Smooth muscle cell (in vitro differentiated cells): ENCODE results near the gene KNG1. TPM values are rescaled to one million over a fixed set of nuclear protein-coding genes. Genes with fewer than 3 reads are reported as not detected.
"Not testable (repeated sequence)": the region's sequence is repeated elsewhere in the genome, so short reads cannot be mapped to it uniquely, and the experiment has no call there.

Experiments used
- DNase-seq: peaks from one replicate; lab custom pipeline; 2025; ENCODE audit not compliant: unreplicated experiment; lab: John Stamatoyannopoulos, UW
- H2AFZ ChIP-seq: fragments of 200-600 bp; sonication (generic); 2 replicates; pipeline ENCODE4 v1.6.0; 2016; ENCODE audit warnings: antibody characterized with exemption, low read depth, mild to moderate bottlenecking
- H3F3A ChIP-seq: fragments of 200-600 bp; sonication (generic); 2 replicates; pipeline ENCODE4 v1.6.0; 2017; ENCODE audit warnings: antibody characterized with exemption, low read depth
- H3K27ac ChIP-seq: fragments of 200-600 bp; sonication (generic); 2 replicates; pipeline ENCODE4 v1.5.1; 2016; ENCODE audit warnings: low read depth, mild to moderate bottlenecking
- H3K27me3 ChIP-seq: fragments of 200-600 bp; sonication (generic); 2 replicates; pipeline ENCODE4 v1.6.1; 2016; ENCODE audit warnings: low read depth, mild to moderate bottlenecking
- H3K36me3 ChIP-seq: fragments of 200-600 bp; sonication (generic); 2 replicates; pipeline ENCODE4 v1.5.1; 2016; ENCODE audit warnings: low read depth
- H3K4me1 ChIP-seq: fragments of 200-600 bp; sonication (generic); 2 replicates; pipeline ENCODE4 v1.5.1; 2016; ENCODE audit warnings: low read depth
- H3K4me2 ChIP-seq: fragments of 200-600 bp; sonication (generic); 2 replicates; pipeline ENCODE4 v1.6.0; 2016; ENCODE audit warnings: mild to moderate bottlenecking
- H3K4me3 ChIP-seq: fragments of 200-600 bp; sonication (generic); 2 replicates; pipeline ENCODE4 v1.5.1; 2016; ENCODE audit warnings: mild to moderate bottlenecking
- H3K79me2 ChIP-seq: fragments of 200-600 bp; sonication (generic); 2 replicates; pipeline ENCODE4 v1.6.0; 2016; ENCODE audit warnings: low read depth, mild to moderate bottlenecking
- H3K9ac ChIP-seq: fragments of 200-600 bp; sonication (generic); 2 replicates; pipeline ENCODE4 v1.6.0; 2016; ENCODE audit warnings: low read depth
- H3K9me3 ChIP-seq: fragments of 200-600 bp; sonication (generic); replicated peaks from 2 replicates; pipeline ENCODE4 v1.5.1; 2016; ENCODE audit warnings: low read depth
- H4K20me1 ChIP-seq: fragments of 200-600 bp; sonication (generic); 2 replicates; pipeline ENCODE4 v1.6.0; 2016; ENCODE audit warnings: low read depth
- WGBS: methylation state at CpG from one replicate; pipeline ENCODE4 v1.1.7; 2016; ENCODE audit warnings: low lambda C conversion rate; 5-methylcytosine and 5-hydroxymethylcytosine counted together
- polyA plus RNA-seq: library from polyadenylated mRNA; unstranded; fragments of >200 nt; fragmentation: Nextera tagmentation; extraction: Ambion mirVana; gene quantifications from 2 replicates; pipeline ENCODE4 v1.2.1, GENCODE V29; 2016
- total RNA-seq: library from RNA; depleted of rRNA; stranded (reverse); fragments of >200 nt; gene quantifications from 2 replicates; pipeline ENCODE4 v1.2.3, GENCODE V29; 2014
- TF ChIP-seq, protein P1 (sequence below): fragments of 200-600 bp; sonication (generic); IDR thresholded peaks from 2 replicates; pipeline ENCODE4 v1.5.1; 2017; ENCODE audit warnings: borderline replicate concordance, mild to moderate bottlenecking, antibody characterized with exemption; ENCODE audit not compliant: insufficient read depth, poor library complexity, severe bottlenecking

The KNG1 gene
- total and polyA plus RNA-seq, 2 experiments from 2014 or later: not detected

DNA sequence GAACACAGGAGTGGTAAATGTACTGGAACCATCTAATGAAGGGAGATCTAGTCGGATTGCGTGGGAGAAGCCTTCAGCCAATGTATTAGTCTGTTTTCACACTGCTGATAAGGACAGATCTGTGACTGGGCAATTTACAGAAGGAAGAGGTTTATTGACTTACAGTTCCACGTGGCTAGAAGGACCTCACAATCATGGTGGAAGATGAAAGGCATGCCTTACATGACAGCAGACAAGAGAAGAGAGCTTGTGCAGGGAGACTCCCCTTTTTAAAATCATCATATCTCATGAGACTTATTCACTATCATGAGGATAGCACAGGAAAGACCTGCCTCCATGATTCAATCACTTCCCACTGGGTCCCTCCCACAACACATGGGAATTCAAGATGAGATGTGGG, 34.3 kb upstream of the KNG1 start:
- Histone ChIP-seq H3K9ac (no peak overlapping the region), H3K27me3 (peaks cover 4% of the 10 kb centered on the region), H3K9me3 (no peaks in the 10 kb centered on the region), H3K79me2 (no peaks in the 10 kb centered on the region), H3K36me3 (no peaks in the 10 kb centered on the region), H2AFZ (no peak overlapping the region), H3K4me2 (no peak overlapping the region), H4K20me1 (no peaks in the 10 kb centered on the region), H3K4me1 (no peaks in the 10 kb centered on the region), H3F3A (no peaks in the 10 kb centered on the region), H3K4me3 (no peak overlapping the region), H3K27ac (no peak overlapping the region)
- TF ChIP-seq, protein P1, sequence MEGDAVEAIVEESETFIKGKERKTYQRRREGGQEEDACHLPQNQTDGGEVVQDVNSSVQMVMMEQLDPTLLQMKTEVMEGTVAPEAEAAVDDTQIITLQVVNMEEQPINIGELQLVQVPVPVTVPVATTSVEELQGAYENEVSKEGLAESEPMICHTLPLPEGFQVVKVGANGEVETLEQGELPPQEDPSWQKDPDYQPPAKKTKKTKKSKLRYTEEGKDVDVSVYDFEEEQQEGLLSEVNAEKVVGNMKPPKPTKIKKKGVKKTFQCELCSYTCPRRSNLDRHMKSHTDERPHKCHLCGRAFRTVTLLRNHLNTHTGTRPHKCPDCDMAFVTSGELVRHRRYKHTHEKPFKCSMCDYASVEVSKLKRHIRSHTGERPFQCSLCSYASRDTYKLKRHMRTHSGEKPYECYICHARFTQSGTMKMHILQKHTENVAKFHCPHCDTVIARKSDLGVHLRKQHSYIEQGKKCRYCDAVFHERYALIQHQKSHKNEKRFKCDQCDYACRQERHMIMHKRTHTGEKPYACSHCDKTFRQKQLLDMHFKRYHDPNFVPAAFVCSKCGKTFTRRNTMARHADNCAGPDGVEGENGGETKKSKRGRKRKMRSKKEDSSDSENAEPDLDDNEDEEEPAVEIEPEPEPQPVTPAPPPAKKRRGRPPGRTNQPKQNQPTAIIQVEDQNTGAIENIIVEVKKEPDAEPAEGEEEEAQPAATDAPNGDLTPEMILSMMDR: no peak
- DNase-seq: no peak
- WGBS: 81% methylated on average over 3 of the region's 3 CpGs

DNA sequence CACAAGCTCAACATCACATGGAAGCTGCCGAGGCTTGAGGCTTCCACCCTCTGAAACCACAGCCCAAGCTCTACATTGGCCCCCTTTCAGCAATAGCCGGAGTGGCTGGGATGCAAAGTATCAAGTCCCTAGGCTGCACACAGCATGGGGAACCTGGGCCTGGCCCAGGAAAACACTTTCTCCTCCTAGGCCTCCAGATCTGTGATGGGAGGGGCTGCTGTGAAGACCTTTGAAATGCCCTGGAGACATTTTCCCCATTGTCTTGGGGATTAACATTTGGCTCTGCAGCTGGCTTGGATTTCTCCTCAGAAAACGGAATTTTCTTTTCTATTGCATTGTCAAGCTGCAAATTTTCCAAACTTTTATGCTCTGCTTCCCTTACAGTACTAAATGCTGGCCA, 33.2 kb upstream of the KNG1 start:
- Histone ChIP-seq H3K79me2 (no peaks in the 10 kb centered on the region), H3K4me1 (no peaks in the 10 kb centered on the region), H3K27ac (no peak overlapping the region), H3F3A (no peaks in the 10 kb centered on the region), H3K36me3 (no peaks in the 10 kb centered on the region), H3K9ac (no peak overlapping the region), H2AFZ (no peak overlapping the region), H4K20me1 (no peaks in the 10 kb centered on the region), H3K4me3 (no peak overlapping the region), H3K9me3 (no peaks in the 10 kb centered on the region), H3K4me2 (no peak overlapping the region), H3K27me3 (no peaks in the 10 kb centered on the region)
- 87% methylated on average over 3 of the region's 3 CpGs for WGBS
- no peak for DNase-seq
- TF ChIP-seq, protein P1: no peak

GRCh38 chr3:186686475-186686874, 30.7 kb upstream of the KNG1 start:
- not testable (repeated sequence) for H3F3A ChIP-seq, H3K79me2 ChIP-seq, H3K4me2 ChIP-seq, DNase-seq, H3K4me3 ChIP-seq, H3K27me3 ChIP-seq, H3K36me3 ChIP-seq, H3K27ac ChIP-seq, H3K4me1 ChIP-seq, H3K9me3 ChIP-seq, H2AFZ ChIP-seq, H4K20me1 ChIP-seq, H3K9ac ChIP-seq
- 84% methylated on average over 2 of the region's 2 CpGs for WGBS

DNA sequence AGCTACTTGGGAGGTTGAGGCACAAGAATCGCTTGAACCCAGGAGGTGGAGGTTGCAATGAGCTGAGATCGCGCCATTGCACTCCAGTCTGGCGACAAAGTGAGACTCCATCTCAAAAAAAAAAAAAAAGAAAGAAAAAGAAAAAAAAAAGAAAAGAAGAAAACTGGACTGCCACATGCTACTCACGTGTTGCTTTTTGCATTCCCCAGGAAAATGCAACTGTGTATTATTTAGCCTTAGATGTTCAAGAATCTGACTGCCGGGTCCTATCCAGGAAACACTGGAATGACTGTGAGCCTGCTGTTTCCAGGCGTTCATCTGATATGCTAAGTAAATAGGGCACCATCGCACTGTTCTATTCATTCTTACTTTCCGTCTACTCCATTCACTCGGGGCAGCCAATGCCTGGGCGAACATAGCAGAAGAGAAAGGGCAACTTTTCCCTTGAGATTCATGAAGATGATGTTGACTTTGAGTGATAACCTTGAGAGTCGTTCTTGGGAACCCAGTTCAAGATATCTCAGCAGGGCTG, 30.0 kb upstream of the KNG1 start:
- no peak overlapping the region for H3K4me3 ChIP-seq
- TF ChIP-seq, protein P1: no peak
- H3K27ac ChIP-seq: no peak overlapping the region
- no peak overlapping the region for H2AFZ ChIP-seq
- no peak overlapping the region for H3K4me2 ChIP-seq
- no peaks in the 10 kb centered on the region for H3K36me3 ChIP-seq
- DNase-seq: no peak
- 94% methylated on average over 12 of the region's 12 CpGs for WGBS
- no peaks in the 10 kb centered on the region for H3F3A ChIP-seq
- H3K9me3 ChIP-seq: no peaks in the 10 kb centered on the region
- H3K4me1 ChIP-seq: no peaks in the 10 kb centered on the region
- no peak overlapping the region for H3K9ac ChIP-seq
- H4K20me1 ChIP-seq: no peaks in the 10 kb centered on the region
- H3K79me2 ChIP-seq: no peaks in the 10 kb centered on the region
- H3K27me3 ChIP-seq: no peaks in the 10 kb centered on the region

DNA sequence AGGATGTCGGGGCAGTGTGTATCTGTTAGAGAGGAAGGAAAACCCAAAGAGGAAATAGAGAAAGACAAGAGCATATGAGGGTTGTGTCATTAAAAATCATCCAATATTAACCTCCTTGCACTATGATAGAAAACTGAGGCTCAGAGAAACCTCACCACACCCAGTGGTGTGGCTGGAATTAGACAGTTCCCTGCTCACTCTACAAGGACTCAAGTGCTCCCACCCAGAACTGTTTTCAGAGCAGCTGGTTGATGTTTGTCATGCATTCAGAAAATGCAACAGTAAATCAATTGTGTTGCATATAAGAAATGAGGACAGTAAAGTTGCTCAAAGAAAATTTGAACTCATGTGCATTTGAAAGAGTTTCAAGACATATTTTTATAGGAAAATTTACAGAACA, 26.9 kb upstream of the KNG1 start:
- not testable (repeated sequence) for H4K20me1 ChIP-seq, H3K79me2 ChIP-seq, H3K27ac ChIP-seq, DNase-seq, H3K4me1 ChIP-seq, H3K4me2 ChIP-seq, H3K9me3 ChIP-seq, H3K27me3 ChIP-seq, H2AFZ ChIP-seq, H3F3A ChIP-seq, H3K36me3 ChIP-seq, H3K4me3 ChIP-seq, H3K9ac ChIP-seq
- 91% methylated on average over 1 of the region's 1 CpG for WGBS
